GM18873 (cell line): ENCODE results near the gene INO80.

Experiments used
- ATAC-seq: cut with Tn5 transposase; IDR thresholded peaks from one replicate; pipeline ENCODE4 v1.9.1; 2021; ENCODE audit warnings: mild to moderate bottlenecking, moderate library complexity, moderate number of reproducible peaks; ENCODE audit not compliant: unreplicated experiment, low FRiP score

The INO80 gene

GRCh38 chr15:40933517-40933902, 182.6 kb downstream of the INO80 start:
- no peak for ATAC-seq

GRCh38 chr15:40932649-40933516, 183.2 kb downstream of the INO80 start:
- ATAC-seq: no peak

DNA sequence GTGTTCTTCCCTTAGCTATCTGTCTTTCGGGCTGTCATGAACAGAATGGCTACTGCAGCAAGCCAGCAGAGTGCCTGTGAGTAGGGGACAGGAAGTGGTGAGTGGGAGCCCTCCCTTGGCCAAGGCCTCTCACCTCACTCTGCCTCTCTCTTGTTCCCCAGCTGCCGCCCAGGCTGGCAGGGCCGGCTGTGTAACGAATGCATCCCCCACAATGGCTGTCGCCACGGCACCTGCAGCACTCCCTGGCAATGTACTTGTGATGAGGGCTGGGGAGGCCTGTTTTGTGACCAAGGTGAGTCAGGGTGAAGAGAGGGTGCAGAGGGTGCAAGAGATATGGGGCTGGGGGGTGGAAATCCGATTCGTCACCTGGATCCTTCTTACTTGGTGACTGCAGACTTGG, 183.9 kb downstream of the INO80 start:
- no peak for ATAC-seq

DNA sequence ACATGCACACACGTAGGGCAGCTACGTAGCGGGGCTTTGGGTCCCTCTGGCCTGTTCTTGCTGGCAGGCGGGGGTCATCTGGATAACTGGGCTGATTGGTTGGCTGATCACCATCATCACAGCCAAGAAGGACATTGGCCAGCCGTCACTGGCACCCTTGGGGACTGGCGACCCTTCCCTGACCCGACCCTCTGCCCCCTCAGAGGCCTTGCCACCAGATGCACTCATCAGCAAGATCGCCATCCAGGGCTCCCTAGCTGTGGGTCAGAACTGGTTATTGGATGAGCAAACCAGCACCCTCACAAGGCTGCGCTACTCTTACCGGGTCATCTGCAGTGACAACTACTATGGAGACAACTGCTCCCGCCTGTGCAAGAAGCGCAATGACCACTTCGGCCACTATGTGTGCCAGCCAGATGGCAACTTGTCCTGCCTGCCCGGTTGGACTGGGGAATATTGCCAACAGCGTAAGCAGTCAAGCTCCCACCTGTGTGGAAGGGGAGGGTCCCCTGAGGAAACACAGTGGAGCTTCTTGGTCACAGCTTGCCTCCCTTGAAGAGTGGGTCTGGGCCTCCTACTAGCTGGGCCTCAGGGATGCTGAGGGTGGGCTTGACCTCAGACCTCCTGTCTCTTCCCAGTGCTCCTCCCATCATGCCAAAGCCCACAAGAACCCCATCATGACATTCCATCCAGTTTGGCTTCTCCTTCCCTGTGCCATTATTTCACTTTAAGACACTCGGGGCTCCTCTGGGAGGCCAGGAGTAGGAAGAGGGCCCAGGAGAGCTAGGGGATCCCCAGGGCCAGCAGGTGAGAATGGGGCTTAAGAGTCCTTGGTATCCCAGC, 184.6 kb downstream of the INO80 start:
- ATAC-seq: no peak

- ATAC-seq: no peak
Measured at GRCh38 chr15:40930430-40931299, 185.4 kb downstream of the INO80 start.

DNA sequence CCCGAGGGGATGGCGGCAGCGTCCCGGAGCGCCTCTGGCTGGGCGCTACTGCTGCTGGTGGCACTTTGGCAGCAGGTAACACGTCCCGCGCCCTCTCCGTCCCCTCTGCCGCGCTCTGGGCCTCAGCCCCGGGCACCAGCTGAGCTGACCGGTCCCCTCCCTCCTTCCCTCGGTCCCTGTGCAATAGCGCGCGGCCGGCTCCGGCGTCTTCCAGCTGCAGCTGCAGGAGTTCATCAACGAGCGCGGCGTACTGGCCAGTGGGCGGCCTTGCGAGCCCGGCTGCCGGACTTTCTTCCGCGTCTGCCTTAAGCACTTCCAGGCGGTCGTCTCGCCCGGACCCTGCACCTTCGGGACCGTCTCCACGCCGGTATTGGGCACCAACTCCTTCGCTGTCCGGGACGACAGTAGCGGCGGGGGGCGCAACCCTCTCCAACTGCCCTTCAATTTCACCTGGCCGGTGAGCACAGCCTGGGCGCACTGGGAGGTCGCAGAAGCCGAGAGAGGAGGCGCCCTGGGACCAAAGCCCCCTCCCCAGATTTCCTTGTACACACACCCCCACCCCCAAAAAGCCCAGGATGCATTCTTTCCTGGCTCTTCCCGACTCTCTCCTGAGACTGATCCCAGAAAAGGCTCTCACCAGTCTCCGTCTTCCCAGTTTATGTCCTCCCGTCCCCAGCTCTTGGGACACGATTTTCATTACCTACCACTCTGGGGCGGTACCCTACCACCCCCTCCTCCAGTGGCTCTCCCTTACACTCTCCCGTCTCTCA, 186.2 kb downstream of the INO80 start:
- no peak for ATAC-seq
